ENCODE results near the gene PIP5K1C.

The PIP5K1C gene

DNA sequence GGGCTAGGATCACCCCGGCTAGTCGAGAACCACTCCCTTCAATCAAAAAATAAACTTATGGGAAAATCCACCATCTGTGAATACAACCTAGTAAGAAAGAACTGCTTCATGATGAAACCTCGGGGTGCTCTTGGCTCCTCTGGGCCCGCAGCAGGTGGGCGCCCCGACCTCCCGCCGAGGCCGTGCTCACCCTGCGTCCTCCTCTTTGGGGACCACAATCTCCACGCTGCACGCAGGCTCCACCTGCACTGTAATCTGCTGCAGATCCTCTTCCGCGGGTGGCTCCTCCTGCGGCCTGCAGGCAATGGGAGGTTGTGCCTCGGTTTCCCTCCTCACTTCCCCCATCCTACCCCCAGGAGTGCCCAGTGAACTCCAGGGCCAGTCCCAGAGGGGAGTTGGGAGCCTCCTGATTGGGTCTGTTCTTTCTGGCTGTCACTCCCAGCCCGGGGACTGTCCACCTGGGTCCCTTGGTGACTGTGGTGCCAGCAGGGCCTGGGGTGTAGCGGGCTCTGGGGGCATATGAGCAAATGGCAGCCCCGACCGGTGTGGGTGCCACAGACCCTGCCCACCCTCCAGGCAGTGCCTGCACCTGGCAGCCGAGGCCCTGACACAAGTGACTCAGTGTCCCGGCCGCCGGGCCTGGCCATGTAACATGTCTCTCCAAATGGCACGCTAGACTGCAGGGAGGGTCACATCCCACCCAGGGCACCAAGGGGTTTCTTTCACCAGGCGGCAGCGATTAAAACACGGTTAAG is 58.6 kb downstream of the PIP5K1C start:
- no peaks in the 10 kb centered on the region for H3K27me3 ChIP-seq (ENCODE audit: control insufficient read depth, insufficient read depth, low read length)
- H3K9ac ChIP-seq (ENCODE audit: low read depth, low read length), result no peak overlapping the region
- no peak overlapping the region for H3K4me3 ChIP-seq (ENCODE audit: low read depth, low read length)
- peaks cover 23% of the 10 kb centered on the region for H3K36me3 ChIP-seq (ENCODE audit: control insufficient read depth, insufficient read depth, low read length)
- no peaks in the 10 kb centered on the region for H3K4me1 ChIP-seq (ENCODE audit: control insufficient read depth, insufficient read depth, low read length)
- no peaks in the 10 kb centered on the region for H3K9me3 ChIP-seq (ENCODE audit: control insufficient read depth, insufficient read depth, low read length)

DNA sequence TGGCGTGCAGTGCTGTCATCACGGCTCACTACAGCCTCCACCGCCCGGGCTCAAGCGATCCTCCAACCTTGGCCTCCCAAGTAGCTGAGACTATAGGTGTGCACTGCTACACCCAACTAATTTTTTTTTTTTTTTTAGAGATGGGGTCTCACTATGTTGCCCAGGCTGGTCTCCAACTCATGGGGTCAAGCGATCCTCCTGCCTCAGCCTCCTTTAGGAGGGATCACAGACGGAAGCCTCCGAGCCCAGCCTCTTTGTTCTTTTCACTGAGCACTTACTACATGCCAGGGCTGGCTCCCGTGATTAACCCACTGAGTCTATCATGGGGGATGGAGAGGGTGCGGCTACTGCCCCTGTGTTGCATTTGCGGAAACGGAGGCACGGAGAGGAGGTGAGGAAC is 60.8 kb downstream of the PIP5K1C start:
- Histone ChIP-seq H3K4me3 (ENCODE audit: low read depth, low read length) (no peak overlapping the region), H3K36me3 (ENCODE audit: control insufficient read depth, insufficient read depth, low read length) (peaks cover 17% of the 10 kb centered on the region), H3K9ac (ENCODE audit: low read depth, low read length) (no peak overlapping the region)

DNA sequence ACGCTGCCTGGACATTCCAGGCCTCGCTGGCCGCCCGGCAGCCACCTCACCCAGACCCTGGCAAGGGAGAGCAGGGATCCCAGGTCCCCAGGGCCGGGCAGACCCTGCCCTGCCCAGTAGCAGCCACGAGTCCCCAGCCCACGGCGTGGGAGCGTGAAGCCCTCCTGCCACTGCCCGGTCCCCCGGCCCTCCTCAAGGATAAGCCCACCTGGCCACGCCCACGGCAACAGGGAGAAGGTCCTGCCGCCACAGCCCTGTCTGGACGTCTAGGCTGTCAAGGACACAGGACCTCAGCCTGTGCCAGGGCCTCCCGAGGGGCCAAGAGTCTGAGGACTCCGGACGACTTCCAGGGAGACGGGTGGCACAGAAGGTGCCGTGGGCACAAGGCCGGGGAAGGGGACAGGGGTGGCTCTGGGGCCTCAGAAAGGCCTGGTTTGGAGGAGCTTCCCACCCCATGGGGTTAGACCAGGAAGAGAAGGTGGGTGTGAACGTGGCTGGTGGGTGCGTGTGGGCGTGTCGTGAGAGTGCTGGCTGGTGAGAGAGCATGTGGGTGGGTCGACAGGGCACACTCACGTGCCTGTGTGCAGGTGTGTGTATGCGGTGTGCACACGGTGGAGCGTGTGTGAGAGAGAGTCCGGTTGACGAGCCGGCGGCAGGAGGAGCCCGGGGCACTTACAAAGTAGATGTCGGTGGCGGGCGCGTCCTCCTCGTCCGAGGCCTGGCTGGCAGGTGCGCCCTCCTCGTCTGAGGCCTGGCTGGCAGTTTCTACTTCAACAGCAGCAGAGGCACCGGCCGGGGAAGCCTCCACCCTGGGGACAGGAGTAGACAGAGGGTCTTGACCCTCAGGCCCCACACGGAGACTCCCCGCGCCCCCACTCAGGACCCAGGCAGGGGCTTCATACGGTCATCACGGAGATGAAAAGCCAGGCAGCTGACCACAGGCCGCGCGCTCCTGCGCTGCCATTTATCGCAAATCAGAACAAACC is 61.8 kb downstream of the PIP5K1C start:
- H3K36me3 ChIP-seq (ENCODE audit: control insufficient read depth, insufficient read depth, low read length), result peaks cover 17% of the 10 kb centered on the region
- no peaks in the 10 kb centered on the region for H3K9me3 ChIP-seq (ENCODE audit: control insufficient read depth, insufficient read depth, low read length)
- H3K4me3 ChIP-seq (ENCODE audit: low read depth, low read length), result no peak overlapping the region
- no peaks in the 10 kb centered on the region for H3K27me3 ChIP-seq (ENCODE audit: control insufficient read depth, insufficient read depth, low read length)
- H3K4me1 ChIP-seq (ENCODE audit: control insufficient read depth, insufficient read depth, low read length), result no peaks in the 10 kb centered on the region
- no peak overlapping the region for H3K9ac ChIP-seq (ENCODE audit: low read depth, low read length)

More for the DNA sequence above, 60.8 kb downstream of the PIP5K1C start:
- H3K27me3 ChIP-seq (ENCODE audit: control insufficient read depth, insufficient read depth, low read length), result no peaks in the 10 kb centered on the region
- H3K4me1 ChIP-seq (ENCODE audit: control insufficient read depth, insufficient read depth, low read length), result no peaks in the 10 kb centered on the region
- H3K9me3 ChIP-seq (ENCODE audit: control insufficient read depth, insufficient read depth, low read length), result no peaks in the 10 kb centered on the region

DNA sequence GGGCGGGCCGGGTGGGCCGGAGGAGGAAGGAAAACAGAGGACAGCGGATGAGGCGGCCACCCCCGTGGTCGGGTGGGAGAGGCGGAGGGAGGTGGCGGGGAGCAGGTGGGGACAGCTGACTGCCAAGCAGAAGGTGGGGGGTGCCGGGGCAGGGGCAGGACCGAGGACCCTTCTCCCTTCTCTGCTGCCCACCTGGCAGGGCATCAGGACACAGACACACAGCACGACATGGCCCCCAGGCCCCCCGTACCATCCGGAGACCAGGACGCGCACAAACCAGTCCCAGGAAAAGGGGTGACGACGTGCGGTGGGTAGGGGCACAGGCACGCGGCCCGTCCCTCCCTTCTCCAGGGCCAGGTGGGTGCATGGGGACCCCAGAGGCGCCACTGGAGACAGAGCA is 62.6 kb downstream of the PIP5K1C start:
- H3K9ac ChIP-seq (ENCODE audit: low read depth, low read length), result no peak overlapping the region
- no peaks in the 10 kb centered on the region for H3K27me3 ChIP-seq (ENCODE audit: control insufficient read depth, insufficient read depth, low read length)
- H3K4me3 ChIP-seq (ENCODE audit: low read depth, low read length), result no peak overlapping the region
- H3K9me3 ChIP-seq (ENCODE audit: control insufficient read depth, insufficient read depth, low read length), result no peaks in the 10 kb centered on the region
- H3K36me3 ChIP-seq (ENCODE audit: control insufficient read depth, insufficient read depth, low read length), result peaks cover 24% of the 10 kb centered on the region
- H3K4me1 ChIP-seq (ENCODE audit: control insufficient read depth, insufficient read depth, low read length), result no peaks in the 10 kb centered on the region

DNA sequence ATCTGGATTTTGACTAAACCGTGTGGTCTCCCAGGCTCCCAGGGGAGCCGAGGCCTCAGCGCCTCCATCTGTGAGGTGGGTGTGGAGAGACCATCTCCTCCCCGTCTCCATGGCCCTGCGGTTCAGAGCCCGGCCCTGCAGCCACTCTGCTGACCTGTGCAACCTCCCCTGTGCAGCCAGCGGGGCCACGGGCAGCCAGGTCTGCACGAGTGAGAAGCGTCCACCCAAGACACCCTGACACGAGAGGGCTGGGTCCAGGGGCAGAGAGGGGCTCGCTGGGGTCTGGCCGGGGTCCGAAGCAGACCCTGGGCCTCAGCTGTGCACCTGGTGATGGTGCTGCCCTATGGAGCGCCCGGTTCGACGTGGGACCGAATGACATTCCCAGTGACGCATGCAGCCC is 63.3 kb downstream of the PIP5K1C start:
- Histone ChIP-seq H3K4me1 (ENCODE audit: control insufficient read depth, insufficient read depth, low read length) (no peaks in the 10 kb centered on the region), H3K9ac (ENCODE audit: low read depth, low read length) (no peak overlapping the region), H3K9me3 (ENCODE audit: control insufficient read depth, insufficient read depth, low read length) (no peaks in the 10 kb centered on the region), H3K27me3 (ENCODE audit: control insufficient read depth, insufficient read depth, low read length) (no peaks in the 10 kb centered on the region), H3K4me3 (ENCODE audit: low read depth, low read length) (no peak overlapping the region), H3K36me3 (ENCODE audit: control insufficient read depth, insufficient read depth, low read length) (peaks cover 25% of the 10 kb centered on the region)

DNA sequence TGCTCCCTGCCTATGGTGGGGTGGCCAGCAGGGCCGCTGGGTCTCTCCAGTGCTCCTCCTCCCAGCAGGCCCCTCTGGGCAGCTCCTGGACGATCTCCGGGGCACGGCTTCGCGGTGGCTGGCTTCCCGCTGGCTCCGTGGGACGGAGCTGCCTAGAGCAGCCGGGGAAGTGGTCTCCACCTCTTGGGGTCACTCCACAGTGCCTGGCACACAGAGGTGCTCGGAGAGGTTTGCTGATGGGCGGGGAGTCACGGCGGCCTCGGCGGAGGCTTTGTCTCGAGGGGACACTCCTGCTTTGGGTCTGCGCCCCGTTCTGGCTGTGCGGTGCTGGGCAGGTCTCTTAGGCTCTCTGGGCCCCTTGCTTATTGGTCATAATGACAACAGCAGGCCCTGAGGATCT is 63.8 kb downstream of the PIP5K1C start:
- no peaks in the 10 kb centered on the region for H3K9me3 ChIP-seq (ENCODE audit: control insufficient read depth, insufficient read depth, low read length)
- no peak overlapping the region for H3K9ac ChIP-seq (ENCODE audit: low read depth, low read length)
- no peaks in the 10 kb centered on the region for H3K4me1 ChIP-seq (ENCODE audit: control insufficient read depth, insufficient read depth, low read length)
- no peak overlapping the region for H3K4me3 ChIP-seq (ENCODE audit: low read depth, low read length)
- no peaks in the 10 kb centered on the region for H3K27me3 ChIP-seq (ENCODE audit: control insufficient read depth, insufficient read depth, low read length)
- H3K36me3 ChIP-seq (ENCODE audit: control insufficient read depth, insufficient read depth, low read length), result peaks cover 25% of the 10 kb centered on the region

DNA sequence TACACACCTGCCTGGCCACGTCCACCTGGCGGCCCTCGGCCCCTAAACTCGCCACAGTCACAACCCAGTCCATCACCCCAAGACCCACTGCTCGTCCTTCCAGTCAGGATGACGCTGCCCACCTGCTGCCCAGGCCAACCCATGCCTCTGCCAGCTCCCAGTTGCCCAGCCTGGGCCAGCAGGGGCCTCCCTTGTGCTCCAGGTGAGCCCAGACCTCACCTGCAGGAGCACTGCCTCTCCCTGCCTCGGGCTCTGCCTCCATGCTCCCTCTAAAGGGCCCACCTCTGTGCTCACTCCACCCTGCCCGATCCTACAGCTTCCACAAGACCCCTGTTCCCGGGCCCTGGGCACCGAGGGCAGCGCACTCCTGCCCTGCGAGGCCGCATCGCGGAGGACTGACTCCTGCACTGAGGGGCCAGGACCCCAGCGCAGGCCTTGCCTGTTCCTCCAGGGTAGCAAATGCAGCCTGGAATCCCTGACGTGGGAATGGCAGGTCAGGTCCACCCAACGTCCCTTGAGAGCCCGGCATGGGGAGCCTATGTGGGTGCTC is 65.7 kb downstream of the PIP5K1C start:
- H3K36me3 ChIP-seq (ENCODE audit: control insufficient read depth, insufficient read depth, low read length), result peaks cover 22% of the 10 kb centered on the region

DNA sequence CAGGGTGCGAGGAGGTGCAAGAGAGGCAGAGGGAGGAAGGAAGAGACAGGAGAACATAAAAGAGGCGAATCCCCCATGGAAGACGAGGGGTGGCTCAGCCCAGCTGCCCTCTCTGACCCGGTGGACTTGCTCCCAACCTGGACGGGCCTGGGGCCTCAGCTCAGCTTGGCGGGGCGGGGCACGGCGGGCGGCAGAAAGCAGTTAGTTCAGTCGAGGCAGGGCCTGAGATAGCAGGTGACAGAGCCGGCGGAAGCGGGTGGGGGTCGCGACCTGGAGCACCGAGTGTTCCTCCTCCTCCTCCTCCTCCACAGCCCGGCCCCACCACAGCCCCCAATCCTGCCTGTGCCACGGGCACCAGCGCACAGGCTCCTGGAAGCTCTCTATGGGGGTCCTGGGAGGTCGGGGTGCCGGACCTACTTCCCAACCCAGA is 66.7 kb downstream of the PIP5K1C start:
- Histone ChIP-seq H3K27me3 (ENCODE audit: control insufficient read depth, insufficient read depth, low read length) (no peaks in the 10 kb centered on the region), H3K4me1 (ENCODE audit: control insufficient read depth, insufficient read depth, low read length) (no peaks in the 10 kb centered on the region), H3K4me3 (ENCODE audit: low read depth, low read length) (no peak overlapping the region), H3K9ac (ENCODE audit: low read depth, low read length) (no peak overlapping the region), H3K36me3 (ENCODE audit: control insufficient read depth, insufficient read depth, low read length) (peaks cover 16% of the 10 kb centered on the region), H3K9me3 (ENCODE audit: control insufficient read depth, insufficient read depth, low read length) (no peaks in the 10 kb centered on the region)

More for the DNA sequence above, 65.7 kb downstream of the PIP5K1C start:
- Histone ChIP-seq H3K9ac (ENCODE audit: low read depth, low read length) (no peak overlapping the region), H3K9me3 (ENCODE audit: control insufficient read depth, insufficient read depth, low read length) (no peaks in the 10 kb centered on the region), H3K4me1 (ENCODE audit: control insufficient read depth, insufficient read depth, low read length) (no peaks in the 10 kb centered on the region), H3K4me3 (ENCODE audit: low read depth, low read length) (no peak overlapping the region), H3K27me3 (ENCODE audit: control insufficient read depth, insufficient read depth, low read length) (no peaks in the 10 kb centered on the region)

DNA sequence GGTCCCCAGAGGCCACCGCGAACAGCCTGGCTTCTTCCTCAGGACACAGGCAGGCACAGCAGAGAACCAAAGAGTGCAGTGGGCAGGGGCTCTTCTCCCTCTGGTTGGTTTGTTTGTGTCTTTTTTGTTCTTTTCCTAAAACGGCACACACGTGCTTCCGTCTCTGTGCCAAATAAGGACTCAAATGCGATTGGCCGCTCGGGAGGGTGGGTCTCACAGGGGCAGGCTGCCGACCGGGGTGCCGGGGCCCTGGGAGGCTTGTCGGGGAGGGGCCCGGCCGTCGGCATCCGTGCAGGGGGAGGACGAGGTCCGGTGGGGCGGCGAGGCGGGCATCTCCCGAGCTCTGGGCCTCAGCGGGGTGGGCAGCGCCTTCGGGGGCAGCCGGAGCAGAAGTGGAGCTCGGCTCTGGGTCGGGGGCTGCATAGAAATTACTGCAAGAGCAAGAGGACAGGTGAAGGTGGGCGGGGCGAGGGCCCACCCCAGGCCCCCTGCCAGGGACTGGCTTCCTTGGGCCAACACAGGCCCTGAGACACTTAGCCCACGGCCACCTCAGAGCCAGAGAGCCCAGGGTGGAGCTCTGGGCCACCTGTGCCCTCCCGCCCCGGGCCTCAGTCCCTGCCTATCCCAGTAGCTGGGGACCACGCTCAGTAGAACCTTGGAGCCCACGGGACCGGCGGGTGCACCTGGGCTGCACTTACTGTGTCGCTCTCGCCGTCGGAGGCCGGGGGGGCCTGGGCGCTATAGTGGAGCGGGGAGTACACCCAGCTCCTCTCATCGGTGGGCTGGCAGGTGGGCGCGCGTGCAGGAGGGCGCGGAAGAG is 67.3 kb downstream of the PIP5K1C start:
- Histone ChIP-seq H3K36me3 (ENCODE audit: control insufficient read depth, insufficient read depth, low read length) (peaks cover 13% of the 10 kb centered on the region), H3K9ac (ENCODE audit: low read depth, low read length) (no peak overlapping the region), H3K27me3 (ENCODE audit: control insufficient read depth, insufficient read depth, low read length) (no peaks in the 10 kb centered on the region), H3K4me1 (ENCODE audit: control insufficient read depth, insufficient read depth, low read length) (no peaks in the 10 kb centered on the region), H3K4me3 (ENCODE audit: low read depth, low read length) (no peak overlapping the region), H3K9me3 (ENCODE audit: control insufficient read depth, insufficient read depth, low read length) (no peaks in the 10 kb centered on the region)

DNA sequence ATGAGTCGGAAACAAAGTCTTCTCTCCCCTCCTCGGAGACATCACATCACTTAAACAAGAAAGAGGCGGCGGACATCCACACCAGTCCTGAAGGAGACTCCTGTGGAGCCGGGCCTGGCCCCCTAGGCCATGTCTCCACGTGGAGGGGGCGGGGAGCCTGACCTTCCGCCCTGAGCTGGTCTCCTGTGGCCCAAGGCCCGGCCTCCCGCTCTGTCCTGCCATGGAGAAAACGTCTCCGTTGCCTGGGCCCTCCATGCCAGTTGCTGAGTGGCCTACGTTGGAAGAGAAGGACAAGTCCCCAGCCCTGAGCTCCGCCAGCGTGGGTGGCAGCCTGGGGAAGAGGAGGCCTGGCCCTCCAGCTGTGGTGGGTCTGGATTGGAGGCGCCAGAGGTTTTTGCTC is 68.2 kb downstream of the PIP5K1C start:
- Histone ChIP-seq H3K36me3 (ENCODE audit: control insufficient read depth, insufficient read depth, low read length) (peaks cover 13% of the 10 kb centered on the region), H3K4me3 (ENCODE audit: low read depth, low read length) (no peak overlapping the region), H3K9me3 (ENCODE audit: control insufficient read depth, insufficient read depth, low read length) (no peaks in the 10 kb centered on the region), H3K27me3 (ENCODE audit: control insufficient read depth, insufficient read depth, low read length) (no peaks in the 10 kb centered on the region), H3K4me1 (ENCODE audit: control insufficient read depth, insufficient read depth, low read length) (no peaks in the 10 kb centered on the region), H3K9ac (ENCODE audit: low read depth, low read length) (no peak overlapping the region)
